ENCODE results near the gene PLA2G5.

The PLA2G5 gene

GRCh38 chr1:20090641-20091040 lies 20.6 kb downstream of the PLA2G5 start:
- DNase-seq (ENCODE audit: low read depth), result no peak

GRCh38 chr1:20093303-20093702 lies 23.3 kb downstream of the PLA2G5 start:
- no peak for DNase-seq (ENCODE audit: low read depth)

- DNase-seq (ENCODE audit: low read depth), result no peak
Observed at GRCh38 chr1:20093940-20094391, 24.0 kb downstream of the PLA2G5 start.

- no peak for DNase-seq (ENCODE audit: low read depth)
Observed at GRCh38 chr1:20095564-20096434, 25.8 kb downstream of the PLA2G5 start.

- no peak for DNase-seq (ENCODE audit: low read depth)
Observed at GRCh38 chr1:20096840-20097447, 26.9 kb downstream of the PLA2G5 start.

GRCh38 chr1:20099533-20099932 lies 29.5 kb downstream of the PLA2G5 start:
- DNase-seq (ENCODE audit: low read depth), result no peak

GRCh38 chr1:20100632-20101355 lies 30.8 kb downstream of the PLA2G5 start:
- DNase-seq (ENCODE audit: low read depth), result peak; percentile 3

- no peak for DNase-seq (ENCODE audit: low read depth)
Observed at GRCh38 chr1:20102875-20103274, 32.9 kb downstream of the PLA2G5 start.

- DNase-seq (ENCODE audit: low read depth), result no peak
Observed at GRCh38 chr1:20105856-20106255, 35.9 kb downstream of the PLA2G5 start.

GRCh38 chr1:20107351-20107750 lies 37.4 kb downstream of the PLA2G5 start:
- DNase-seq (ENCODE audit: low read depth), result no peak

GRCh38 chr1:20107796-20108195 lies 37.8 kb downstream of the PLA2G5 start:
- DNase-seq (ENCODE audit: low read depth), result no peak

- no peak for DNase-seq (ENCODE audit: low read depth)
Observed at GRCh38 chr1:20108366-20109123, 38.6 kb downstream of the PLA2G5 start.

- DNase-seq (ENCODE audit: low read depth), result no peak
Observed at GRCh38 chr1:20109223-20109856, 39.3 kb downstream of the PLA2G5 start.

- no peak for DNase-seq (ENCODE audit: low read depth)
Observed at GRCh38 chr1:20110679-20111078, 40.7 kb downstream of the PLA2G5 start.

GRCh38 chr1:20111452-20111851 lies 41.5 kb downstream of the PLA2G5 start:
- DNase-seq (ENCODE audit: low read depth), result no peak

GRCh38 chr1:20112279-20113000 lies 42.4 kb downstream of the PLA2G5 start:
- DNase-seq (ENCODE audit: low read depth), result no peak

- DNase-seq (ENCODE audit: low read depth), result no peak
Observed at GRCh38 chr1:20114021-20114648, 44.1 kb downstream of the PLA2G5 start.

GRCh38 chr1:20115479-20115878 lies 45.5 kb downstream of the PLA2G5 start:
- no peak for DNase-seq (ENCODE audit: low read depth)

GRCh38 chr1:20115916-20116315 lies 45.9 kb downstream of the PLA2G5 start:
- DNase-seq (ENCODE audit: low read depth), result no peak

- DNase-seq (ENCODE audit: low read depth), result no peak
Observed at GRCh38 chr1:20117236-20117635, 47.2 kb downstream of the PLA2G5 start.
